Body of pancreas (tissue), 4 donors: Measurements from ENCODE around the gene GARIN1A.

Experiments used
- CTCF ChIP-seq, 7 experiments: fragments of 450-650 bp in 4 of 7; fragments of 200-600 bp in 3 of 7; sonication (generic) in 3 of 7; IDR thresholded peaks; one replicate each; pipeline ENCODE4 v1.5.1; 2016 to 2019; ENCODE audit warnings: antibody characterized with exemption in 7 of 7
- POLR2A ChIP-seq, 3 donors: fragments of 450-650 bp; IDR thresholded peaks; one replicate each; pipeline ENCODE4 v1.6.1; 2016; ENCODE audit warnings: antibody characterized with exemption in 3 of 3, mild to moderate bottlenecking in 2 of 3

GRCh38 chr7:128703609-128704241 is 31.6 kb downstream of the GARIN1A start:
- no peak for TF ChIP-seq CTCF (IDR thresholded peaks at IDR 0.05)
- TF ChIP-seq POLR2A (IDR thresholded peaks at IDR 0.05): no peak
